HG02970 (cell line): Measurements from ENCODE around the gene SSMEM1.
"Not testable (repeated sequence)": the region's sequence is repeated elsewhere in the genome, so short reads cannot be mapped to it uniquely, and the experiment has no call there.

Experiments
- ATAC-seq: cut with Tn5 transposase; IDR thresholded peaks from one replicate; pipeline ENCODE4 v1.9.1; 2021; ENCODE audit warnings: mild to moderate bottlenecking, moderate library complexity, moderate number of reproducible peaks; ENCODE audit not compliant: unreplicated experiment, low FRiP score

The SSMEM1 gene

GRCh38 chr7:130243486-130243885 lies 35.8 kb downstream of the SSMEM1 start:
- not testable (repeated sequence) for ATAC-seq

- not testable (repeated sequence) for ATAC-seq
These were observed 38.8 kb downstream of the SSMEM1 start for GRCh38 chr7:130246491-130246890.

DNA sequence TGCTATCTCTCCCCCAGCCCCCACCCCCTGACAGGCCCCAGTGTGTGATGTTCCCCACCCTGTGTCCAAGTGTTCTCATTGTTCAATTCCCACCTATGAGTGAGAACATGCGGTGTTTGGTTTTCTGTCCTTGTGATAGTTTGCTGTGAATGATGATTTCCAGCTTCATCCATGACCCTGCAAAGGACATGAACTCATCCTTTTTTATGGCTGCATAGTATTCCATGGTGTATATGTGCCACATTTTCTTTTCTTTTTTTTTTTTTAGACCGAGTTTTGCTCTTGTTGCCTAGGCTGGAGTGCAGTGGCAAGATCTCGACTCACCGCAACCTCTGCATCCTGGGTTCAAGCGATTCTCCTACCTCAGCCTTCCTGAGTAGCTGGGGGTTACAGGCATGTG lies 41.2 kb downstream of the SSMEM1 start:
- not testable (repeated sequence) for ATAC-seq

GRCh38 chr7:130249626-130250025 lies 42.0 kb downstream of the SSMEM1 start:
- ATAC-seq = not testable (repeated sequence)

DNA sequence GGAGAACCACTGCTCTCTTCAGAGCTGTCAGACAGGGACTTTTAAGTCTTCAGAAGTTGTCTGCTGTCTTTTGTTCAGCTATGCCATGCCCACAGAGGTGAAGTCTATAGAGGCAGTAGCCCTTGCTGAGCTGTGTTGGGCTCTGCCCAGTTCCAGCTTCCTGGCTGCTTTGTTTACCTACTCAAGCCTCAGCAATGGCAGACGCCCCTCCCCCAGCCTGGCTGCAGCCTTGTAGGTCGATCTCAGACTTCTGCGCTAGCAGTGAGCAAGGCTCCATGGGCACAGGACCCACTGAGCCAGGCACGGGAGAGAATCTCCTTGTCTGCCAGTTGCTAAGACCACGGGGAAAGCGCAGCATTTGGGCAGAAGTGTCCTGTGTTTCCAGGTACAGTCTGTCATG lies 46.9 kb downstream of the SSMEM1 start:
- ATAC-seq = no peak

- ATAC-seq = no peak
These were observed 49.0 kb downstream of the SSMEM1 start for GRCh38 chr7:130256704-130257103.

DNA sequence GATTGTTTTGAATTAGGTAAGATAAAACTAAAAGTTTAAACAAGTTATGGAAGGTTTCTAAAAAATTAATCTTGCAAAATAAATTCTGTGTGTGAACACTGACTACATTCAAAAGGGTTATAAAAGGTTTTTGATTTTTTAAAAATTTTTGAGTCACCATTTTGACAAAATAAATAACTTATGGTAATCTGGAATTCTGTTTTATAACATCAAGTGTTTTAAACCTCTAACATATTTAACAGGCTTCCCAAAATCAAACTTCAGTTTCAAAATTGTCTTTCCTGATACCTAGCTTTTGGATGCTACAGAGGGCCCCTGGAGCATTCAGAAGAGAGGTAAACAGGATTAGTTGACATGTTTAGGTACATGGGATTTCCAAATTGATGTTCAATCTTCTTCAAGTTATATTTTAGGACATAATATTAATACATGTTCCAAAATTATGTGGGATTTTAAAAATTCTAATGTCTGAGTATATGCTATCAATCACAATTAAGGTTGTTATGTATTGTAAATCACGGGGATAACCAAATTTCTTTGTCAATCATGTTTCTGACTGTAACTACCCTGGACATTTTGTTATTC lies 50.9 kb downstream of the SSMEM1 start:
- no peak for ATAC-seq

- no peak for ATAC-seq
These were observed 54.8 kb downstream of the SSMEM1 start for GRCh38 chr7:130262448-130262847.

DNA sequence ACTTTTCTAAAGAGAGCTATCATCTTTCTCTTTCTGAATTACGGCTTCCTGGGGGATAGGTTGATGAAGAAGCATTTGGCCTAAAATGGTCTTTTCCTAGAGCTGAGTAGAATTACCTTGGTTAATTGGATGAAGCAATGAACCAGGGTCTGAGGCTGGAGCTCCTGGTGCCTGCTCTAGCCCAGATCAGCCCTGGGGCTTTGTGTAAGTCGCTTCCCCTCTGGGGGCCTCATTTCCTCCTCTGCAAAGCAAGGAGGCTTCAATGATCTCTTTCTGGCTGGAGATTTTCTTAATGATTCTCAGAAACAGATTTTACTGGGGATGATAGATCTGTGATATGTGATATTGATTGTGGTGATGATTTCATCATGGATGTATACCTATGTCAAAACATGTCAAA lies 55.5 kb downstream of the SSMEM1 start:
- no peak for ATAC-seq
